Endothelial cell of umbilical vein (primary cell): ENCODE measurements around the gene PRMT2. TPM values are rescaled to one million over a fixed set of nuclear protein-coding genes. Genes with fewer than 3 reads are reported as not detected.

Experiments used
- BruUV-seq: library from RNA; stranded (reverse); fragments of 400-500 nt; replicated peaks from 2 replicates; lab custom pipeline; 2021; lab: Mats Ljungman, UMichigan
- CTCF ChIA-PET: fragments of 300-600, 350-600 bp; sonication (Branson Sonifier 250); formaldehyde crosslinking; loops from one replicate; lab custom pipeline; 2021; ENCODE audit warnings: antibody characterized with exemption, inconsistent platforms; lab: Charles Lee
- POLR2A ChIA-PET: fragments of 300-600, 350-600 bp; sonication (Branson Sonifier 250); formaldehyde crosslinking; loops from one replicate; lab custom pipeline; 2021; ENCODE audit warnings: antibody characterized with exemption, inconsistent platforms; lab: Charles Lee
- DNase-seq: peaks from one replicate; pipeline ENCODE4 v3.0.0-alpha.2; 2011; ENCODE audit warnings: low read depth, low spot score
- FAIRE-seq: peaks from 2 replicates; lab custom pipeline; 2011; peaks lifted over from hg19 to GRCh38; lab: Jason Lieb, UNC
- H2AFZ ChIP-seq: 2 replicates; pipeline ENCODE4 v1.6.0; 2012; ENCODE audit warnings: low read depth, low read length, control low read depth, inconsistent platforms
- H3K27ac ChIP-seq: 2 replicates; pipeline ENCODE4 v1.5.1; 2011; ENCODE audit warnings: low read depth, mild to moderate bottlenecking, control low read depth, low read length, moderate library complexity; ENCODE audit not compliant: insufficient read depth
- H3K27me3 ChIP-seq, 2 experiments: 2 replicates each; pipeline versions ENCODE4 v1.6.0 to v1.6.1; 2011; ENCODE audit warnings: low read length in 2 of 2, mixed read lengths in 1 of 2; ENCODE audit not compliant: control insufficient read depth in 2 of 2, insufficient read depth in 2 of 2
- H3K36me3 ChIP-seq, 2 experiments: 2 replicates in 1 of 2; 3 replicates in 1 of 2; pipeline ENCODE4 v1.5.1; 2011; ENCODE audit warnings: low read length in 2 of 2, mild to moderate bottlenecking in 1 of 2, moderate library complexity in 1 of 2; ENCODE audit not compliant: control insufficient read depth in 2 of 2, insufficient read depth in 2 of 2; ENCODE audit errors: extremely low read depth in 1 of 2
- H3K4me1 ChIP-seq: 3 replicates; pipeline ENCODE4 v1.5.1; 2011; ENCODE audit warnings: mild to moderate bottlenecking, low read length; ENCODE audit not compliant: control insufficient read depth, insufficient read depth; ENCODE audit errors: extremely low read depth
- H3K4me2 ChIP-seq: 2 replicates; pipeline ENCODE4 v1.6.1; 2011; ENCODE audit warnings: low read length, control low read depth, mixed read lengths; ENCODE audit not compliant: insufficient read depth
- H3K4me3 ChIP-seq, 3 experiments: fragments of 200-600 bp in 1 of 3; sonication (generic), shearing (Covaris generic) in 1 of 3; replicated peaks in 1 of 3; 2 replicates each; pipeline ENCODE4 v1.5.1; 2011 to 2016; ENCODE audit warnings: control low read depth in 3 of 3, low read length in 3 of 3, mild to moderate bottlenecking in 2 of 3, inconsistent platforms in 1 of 3, low read depth in 1 of 3, moderate library complexity in 1 of 3; ENCODE audit not compliant: insufficient read depth in 1 of 3
- H3K79me2 ChIP-seq: 2 replicates; pipeline ENCODE4 v1.6.0; 2012; ENCODE audit warnings: low read length, inconsistent platforms; ENCODE audit not compliant: control insufficient read depth, insufficient read depth
- H3K9ac ChIP-seq: replicated peaks from 2 replicates; pipeline ENCODE3; 2011; ENCODE audit warnings: low read length, control low read depth; ENCODE audit not compliant: insufficient read depth; ENCODE audit errors: extremely low read depth
- H3K9me1 ChIP-seq: replicated peaks from 3 replicates; pipeline ENCODE4 v1.6.0; 2011; ENCODE audit warnings: mild to moderate bottlenecking, low read length; ENCODE audit not compliant: control insufficient read depth, insufficient read depth; ENCODE audit errors: extremely low read depth
- H3K9me3 ChIP-seq: replicated peaks from 2 replicates; pipeline ENCODE4 v1.5.1; 2012; ENCODE audit warnings: low read length, inconsistent platforms; ENCODE audit not compliant: control insufficient read depth, insufficient read depth
- H4K20me1 ChIP-seq: replicated peaks from 2 replicates; pipeline ENCODE3; 2011; ENCODE audit warnings: mild to moderate bottlenecking, low read length; ENCODE audit not compliant: control insufficient read depth, insufficient read depth; ENCODE audit errors: extremely low read depth
- CTCF ChIP-seq, 2 donors: IDR thresholded peaks; 1 replicate in 1 of 2; 2 replicates in 1 of 2; pipeline ENCODE4 v1.5.1; 2011; ENCODE audit warnings: low read length in 2 of 2, mild to moderate bottlenecking in 2 of 2, moderate library complexity in 2 of 2, control low read depth in 1 of 2, inconsistent platforms in 1 of 2, low read depth in 1 of 2; ENCODE audit not compliant: insufficient read depth in 1 of 2; ENCODE audit errors: extremely low read depth in 1 of 2
- EZH2 ChIP-seq: IDR thresholded peaks from 2 replicates; pipeline ENCODE4 v1.6.1; 2012; ENCODE audit warnings: borderline replicate concordance, low read depth, mild to moderate bottlenecking, moderate library complexity, low read length, inconsistent platforms; ENCODE audit not compliant: severe bottlenecking
- FOS ChIP-seq: IDR thresholded peaks from 2 replicates; pipeline ENCODE4 v1.6.1; 2011; ENCODE audit warnings: mild to moderate bottlenecking, low read length, moderate library complexity, borderline replicate concordance; ENCODE audit not compliant: insufficient read depth
- GATA2 ChIP-seq: IDR thresholded peaks from 2 replicates; pipeline ENCODE4 v1.7.0; 2011; ENCODE audit warnings: low read depth, mild to moderate bottlenecking, moderate library complexity, mixed read lengths, low read length; ENCODE audit not compliant: insufficient read length, insufficient read depth
- JUN ChIP-seq: IDR thresholded peaks from 2 replicates; pipeline ENCODE4 v1.6.1; 2011; ENCODE audit warnings: borderline replicate concordance, low read depth; ENCODE audit not compliant: insufficient read length, insufficient read depth
- MAX ChIP-seq: IDR thresholded peaks from 2 replicates; pipeline ENCODE4 v1.6.1; 2011; ENCODE audit not compliant: insufficient read depth, insufficient read length
- MYC ChIP-seq: IDR thresholded peaks from one replicate; pipeline ENCODE4 v1.6.1; 2011; ENCODE audit warnings: mild to moderate bottlenecking, low read depth, low read length
- POLR2A ChIP-seq: IDR thresholded peaks from 2 replicates; pipeline ENCODE4 v1.6.1; 2012; ENCODE audit warnings: low read depth, mild to moderate bottlenecking, control low read depth, low read length
- POLR2AphosphoS5 ChIP-seq: IDR thresholded peaks from 2 replicates; pipeline ENCODE4 v1.6.1; 2012; ENCODE audit warnings: low read depth, mild to moderate bottlenecking, control low read depth, low read length, moderate library complexity; ENCODE audit not compliant: insufficient read depth
- dilution Hi-C: fragments of 300-500 bp; cut with MboI; formaldehyde crosslinking; loops from one replicate; pipeline ENCODE4 v1.15.0; 2019; ENCODE audit warnings: low sequenced_read_pairs; ENCODE audit not compliant: extremely low pct_ligation_motif_present
- intact Hi-C: fragments of 100-400 bp; cut with micrococcal nuclease; formaldehyde crosslinking; loops from one replicate; pipeline ENCODE4 v1.10.0; 2022
- polyA plus RNA-seq, 4 experiments: library from polyadenylated mRNA; depleted of rRNA in 3 of 4; stranded (reverse) in 3 of 4; unstranded in 1 of 4; fragments of >200 nt; gene quantifications; 2 replicates each; pipeline versions ENCODE4 v1.2.1 to v1.2.3, GENCODE V29; 2011 to 2012; ENCODE audit warnings: missing spikeins in 1 of 4
- total RNA-seq: library from RNA; stranded (reverse); gene quantifications from 2 replicates; pipeline ENCODE4 v1.2.3, GENCODE V29; 2021

Gene PRMT2
- total and polyA plus RNA-seq, 2 donors (not counting 3 experiments of a cell fraction or from before 2014, with no cell fraction given), result 125 to 193 TPM

- ChIA-PET POLR2A (no interaction called here), CTCF (no interaction called here)
- Histone ChIP-seq H3K27ac (no peak overlapping the region), H3K27me3 (peaks cover 14 to 20% of the 10 kb centered on the region in 2 experiments), H3K4me2 (no peak overlapping the region), H2AFZ (no peak overlapping the region), H3K4me3 (no peak overlapping the region), H3K36me3 (no peaks in the 10 kb centered on the region), H3K9me1 (no peaks in the 10 kb centered on the region), H3K79me2 (no peaks in the 10 kb centered on the region), H3K4me1 (peaks cover 5% of the 10 kb centered on the region), H3K9ac (no peak overlapping the region), H3K9me3 (no peaks in the 10 kb centered on the region), H4K20me1 (no peaks in the 10 kb centered on the region)
- dilution Hi-C loops, result no loop called here
- no TSS peak for BruUV-seq
- DNase-seq (no peak), FAIRE-seq (no peak)
- no peak for TF ChIP-seq GATA2
- TF ChIP-seq JUN, result no peak
- TF ChIP-seq MAX, result no peak
- TF ChIP-seq MYC, result no peak
- no peak for TF ChIP-seq POLR2A
- TF ChIP-seq CTCF (IDR thresholded peaks at IDR 0.05; ENCODE audit: extremely low read depth in 1 of 2, insufficient read depth in 1 of 2, low read depth in 1 of 2, low read length in 2 of 2), result no peak
- no peak for TF ChIP-seq FOS
- TF ChIP-seq EZH2, result no peak
- TF ChIP-seq POLR2AphosphoS5, result no peak
- intact Hi-C loops, result no loop called here
Measured at GRCh38 chr21:46604329-46604974, 31.0 kb upstream of the PRMT2 start.
